Testis (tissue), 2 donors: ENCODE data around the gene COPS2.

Experiments
- POLR2A ChIP-seq: fragments of 450-650 bp; IDR thresholded peaks from one replicate; pipeline ENCODE4 v1.6.1; 2017; ENCODE audit warnings: antibody characterized with exemption, mild to moderate bottlenecking, moderate library complexity
- TF ChIP-seq, protein P1 (sequence below), 3 experiments: fragments of 450-650 bp in 2 of 3; fragments of 200-600 bp in 1 of 3; sonication (generic) in 1 of 3; IDR thresholded peaks; one replicate each; pipeline ENCODE4 v1.5.1; 2016 to 2019; ENCODE audit warnings: antibody characterized with exemption in 3 of 3, mild to moderate bottlenecking in 2 of 3, moderate library complexity in 1 of 3

DNA sequence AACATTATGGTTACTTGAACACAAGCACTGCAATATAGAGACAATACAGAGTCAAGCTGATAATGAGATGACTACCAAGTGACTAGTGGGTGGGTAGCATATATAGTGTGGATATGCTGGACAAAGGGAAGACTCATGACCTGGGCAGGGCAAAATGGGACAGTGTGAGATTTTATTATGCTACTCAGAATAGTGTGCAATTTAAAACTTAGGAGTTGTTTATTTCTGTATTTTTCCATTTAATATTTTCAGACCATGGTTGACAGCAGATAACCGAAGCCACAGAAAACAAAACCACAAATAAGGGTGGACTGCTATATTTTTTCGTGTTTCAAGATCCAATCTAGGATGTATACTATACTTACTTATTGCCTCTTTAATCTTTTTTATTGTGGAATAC lies 34.2 kb upstream of the COPS2 start:
- TF ChIP-seq, protein P1, sequence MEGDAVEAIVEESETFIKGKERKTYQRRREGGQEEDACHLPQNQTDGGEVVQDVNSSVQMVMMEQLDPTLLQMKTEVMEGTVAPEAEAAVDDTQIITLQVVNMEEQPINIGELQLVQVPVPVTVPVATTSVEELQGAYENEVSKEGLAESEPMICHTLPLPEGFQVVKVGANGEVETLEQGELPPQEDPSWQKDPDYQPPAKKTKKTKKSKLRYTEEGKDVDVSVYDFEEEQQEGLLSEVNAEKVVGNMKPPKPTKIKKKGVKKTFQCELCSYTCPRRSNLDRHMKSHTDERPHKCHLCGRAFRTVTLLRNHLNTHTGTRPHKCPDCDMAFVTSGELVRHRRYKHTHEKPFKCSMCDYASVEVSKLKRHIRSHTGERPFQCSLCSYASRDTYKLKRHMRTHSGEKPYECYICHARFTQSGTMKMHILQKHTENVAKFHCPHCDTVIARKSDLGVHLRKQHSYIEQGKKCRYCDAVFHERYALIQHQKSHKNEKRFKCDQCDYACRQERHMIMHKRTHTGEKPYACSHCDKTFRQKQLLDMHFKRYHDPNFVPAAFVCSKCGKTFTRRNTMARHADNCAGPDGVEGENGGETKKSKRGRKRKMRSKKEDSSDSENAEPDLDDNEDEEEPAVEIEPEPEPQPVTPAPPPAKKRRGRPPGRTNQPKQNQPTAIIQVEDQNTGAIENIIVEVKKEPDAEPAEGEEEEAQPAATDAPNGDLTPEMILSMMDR (IDR thresholded peaks at IDR 0.05): no peak
- TF ChIP-seq POLR2A: no peak
